Measurements from ENCODE around the gene TAF7.

The TAF7 gene, protein sequence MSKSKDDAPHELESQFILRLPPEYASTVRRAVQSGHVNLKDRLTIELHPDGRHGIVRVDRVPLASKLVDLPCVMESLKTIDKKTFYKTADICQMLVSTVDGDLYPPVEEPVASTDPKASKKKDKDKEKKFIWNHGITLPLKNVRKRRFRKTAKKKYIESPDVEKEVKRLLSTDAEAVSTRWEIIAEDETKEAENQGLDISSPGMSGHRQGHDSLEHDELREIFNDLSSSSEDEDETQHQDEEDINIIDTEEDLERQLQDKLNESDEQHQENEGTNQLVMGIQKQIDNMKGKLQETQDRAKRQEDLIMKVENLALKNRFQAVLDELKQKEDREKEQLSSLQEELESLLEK

DNA sequence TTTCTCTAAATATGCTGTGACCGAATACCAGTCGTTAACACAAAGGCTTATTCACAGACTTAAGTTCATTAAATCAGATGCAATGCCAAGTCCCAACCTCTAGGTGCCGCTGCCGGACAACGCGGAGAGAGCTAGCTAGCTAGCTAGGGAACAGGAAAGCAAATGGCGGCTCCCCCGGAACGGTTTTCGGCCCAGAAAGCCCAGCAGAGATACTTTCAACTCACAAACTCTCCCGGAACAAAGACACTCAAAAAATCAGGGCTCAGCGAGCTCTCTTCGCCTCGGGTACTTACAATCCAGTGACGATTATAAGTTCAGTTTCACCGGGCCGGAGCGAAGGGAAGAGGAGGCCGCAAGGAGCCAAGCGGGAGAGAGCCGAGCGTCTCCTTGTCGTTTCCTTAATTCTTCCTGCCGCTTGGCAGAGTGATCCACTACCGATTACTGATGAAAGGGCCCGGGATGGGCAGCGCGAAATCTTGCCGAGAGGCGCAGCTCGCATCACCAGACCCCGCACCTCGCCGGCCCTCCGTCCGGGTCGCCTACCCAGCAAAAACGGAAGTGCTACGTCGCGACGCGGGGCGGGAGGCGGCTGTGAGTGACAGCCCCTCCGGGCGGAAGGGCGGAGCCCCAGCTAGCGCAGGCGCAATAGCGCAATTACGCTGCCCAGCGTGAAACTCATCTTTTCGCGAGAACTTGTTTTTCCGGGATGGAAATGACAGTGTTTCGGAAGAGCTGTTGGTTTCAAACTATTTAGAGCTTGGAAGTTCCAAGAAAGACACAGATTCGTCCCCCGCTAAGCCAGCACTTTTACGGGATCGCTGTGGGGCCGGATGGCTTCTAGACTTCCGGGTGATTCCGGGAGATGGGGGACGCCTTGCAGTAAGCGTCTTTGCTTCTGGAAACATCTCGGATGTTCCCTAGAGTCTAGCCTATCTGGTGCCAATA lies at the start of gene TAF7:
TSS of gene TAF7 (minus strand) at position 560 of the 945 bp plus-strand sequence. CDS start 740 bp downstream, outside the sequence.
- H3K27ac Mint-ChIP-seq = peak within 1 kb of the TSS; percentile 100
- peaks cover 93% of the 10 kb centered on the region for H3K9me3 Mint-ChIP-seq
- H3K4me3 Mint-ChIP-seq = peak within 1 kb of the TSS; percentile 99
- TF ChIP-seq, protein P1, sequence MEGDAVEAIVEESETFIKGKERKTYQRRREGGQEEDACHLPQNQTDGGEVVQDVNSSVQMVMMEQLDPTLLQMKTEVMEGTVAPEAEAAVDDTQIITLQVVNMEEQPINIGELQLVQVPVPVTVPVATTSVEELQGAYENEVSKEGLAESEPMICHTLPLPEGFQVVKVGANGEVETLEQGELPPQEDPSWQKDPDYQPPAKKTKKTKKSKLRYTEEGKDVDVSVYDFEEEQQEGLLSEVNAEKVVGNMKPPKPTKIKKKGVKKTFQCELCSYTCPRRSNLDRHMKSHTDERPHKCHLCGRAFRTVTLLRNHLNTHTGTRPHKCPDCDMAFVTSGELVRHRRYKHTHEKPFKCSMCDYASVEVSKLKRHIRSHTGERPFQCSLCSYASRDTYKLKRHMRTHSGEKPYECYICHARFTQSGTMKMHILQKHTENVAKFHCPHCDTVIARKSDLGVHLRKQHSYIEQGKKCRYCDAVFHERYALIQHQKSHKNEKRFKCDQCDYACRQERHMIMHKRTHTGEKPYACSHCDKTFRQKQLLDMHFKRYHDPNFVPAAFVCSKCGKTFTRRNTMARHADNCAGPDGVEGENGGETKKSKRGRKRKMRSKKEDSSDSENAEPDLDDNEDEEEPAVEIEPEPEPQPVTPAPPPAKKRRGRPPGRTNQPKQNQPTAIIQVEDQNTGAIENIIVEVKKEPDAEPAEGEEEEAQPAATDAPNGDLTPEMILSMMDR (IDR thresholded peaks at IDR 0.05) = peak; percentile 87
- DNase-seq = peak; percentile 92
- no peaks in the 10 kb centered on the region for H3K4me1 Mint-ChIP-seq
- H3K27me3 Mint-ChIP-seq (ENCODE audit: low read depth, poor library complexity) = peaks cover 28% of the 10 kb centered on the region
- H3K36me3 Mint-ChIP-seq (ENCODE audit: low read depth) = peaks cover 77% of the 10 kb centered on the region

DNA sequence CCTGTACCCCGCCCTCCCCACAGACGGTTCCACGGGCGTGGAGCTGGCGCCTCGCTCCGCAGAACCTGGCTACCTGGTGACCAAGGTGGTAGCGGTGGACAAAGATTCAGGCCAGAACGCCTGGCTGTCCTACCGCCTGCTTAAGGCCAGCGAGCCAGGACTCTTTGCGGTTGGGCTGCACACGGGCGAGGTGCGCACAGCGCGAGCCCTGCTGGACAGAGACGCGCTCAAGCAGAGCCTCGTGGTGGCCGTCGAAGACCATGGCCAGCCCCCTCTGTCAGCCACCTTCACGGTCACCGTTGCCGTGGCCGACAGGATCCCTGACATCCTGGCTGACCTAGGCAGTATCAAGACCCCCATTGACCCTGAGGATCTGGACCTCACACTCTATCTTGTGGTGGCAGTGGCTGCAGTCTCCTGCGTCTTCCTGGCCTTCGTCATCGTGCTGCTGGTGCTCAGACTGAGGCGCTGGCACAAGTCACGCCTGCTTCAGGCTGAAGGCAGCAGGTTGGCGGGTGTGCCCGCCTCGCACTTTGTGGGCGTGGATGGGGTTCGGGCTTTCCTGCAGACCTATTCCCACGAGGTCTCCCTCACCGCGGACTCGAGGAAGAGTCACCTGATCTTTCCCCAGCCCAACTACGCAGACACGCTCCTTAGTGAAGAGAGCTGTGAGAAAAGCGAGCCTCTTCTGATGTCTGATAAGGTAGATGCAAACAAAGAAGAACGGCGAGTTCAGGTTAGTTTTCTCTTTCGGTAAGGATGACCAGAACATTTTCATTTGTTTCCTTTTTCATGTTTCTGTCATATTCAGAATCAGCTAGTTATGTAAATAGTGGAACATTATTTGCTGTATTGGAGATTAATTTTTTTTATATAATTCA lies 45.7 kb upstream of the TAF7 start:
- Mint-ChIP-seq H3K4me3 (no peak overlapping the region), H3K4me1 (no peaks in the 10 kb centered on the region), H3K27ac (no peak overlapping the region), H3K9me3 (peaks cover 93% of the 10 kb centered on the region), H3K27me3 (ENCODE audit: low read depth, poor library complexity) (no peaks in the 10 kb centered on the region), H3K36me3 (ENCODE audit: low read depth) (peaks cover 35% of the 10 kb centered on the region)
- TF ChIP-seq, protein P1 (IDR thresholded peaks at IDR 0.05) = no peak
- no peak for DNase-seq

DNA sequence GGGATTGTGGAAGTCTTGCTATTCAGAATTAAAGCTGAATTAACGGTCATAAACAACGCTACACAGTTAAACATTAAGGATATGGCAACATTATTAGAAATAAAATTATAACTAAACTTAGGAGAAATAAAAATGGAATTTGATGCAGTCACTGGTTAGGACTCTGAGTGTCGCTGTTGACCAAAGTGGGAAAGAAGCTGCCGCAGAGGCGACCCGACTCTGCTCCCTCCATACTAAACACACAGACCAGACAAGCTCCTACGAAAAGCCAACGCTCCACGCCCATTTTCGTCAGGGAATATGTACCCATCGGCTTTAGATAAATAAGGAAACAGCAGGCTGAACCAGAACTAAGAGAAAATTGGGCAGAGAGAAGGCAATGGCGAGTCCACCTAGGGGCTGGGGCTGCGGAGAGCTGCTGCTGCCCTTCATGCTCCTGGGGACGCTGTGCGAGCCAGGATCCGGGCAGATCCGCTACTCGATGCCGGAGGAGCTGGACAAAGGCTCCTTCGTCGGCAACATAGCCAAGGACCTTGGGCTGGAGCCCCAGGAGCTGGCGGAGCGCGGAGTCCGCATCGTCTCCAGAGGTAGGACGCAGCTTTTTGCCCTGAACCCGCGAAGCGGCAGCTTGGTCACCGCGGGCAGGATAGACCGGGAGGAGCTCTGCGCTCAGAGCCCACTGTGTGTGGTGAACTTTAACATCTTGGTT lies 43.5 kb upstream of the TAF7 start, which contains the start of gene PCDHGA5:
TSS of gene PCDHGA5 (plus strand) at position 211 of the 709 bp plus-strand sequence. CDS start at position 380, 169 bp downstream.
- Mint-ChIP-seq H3K4me3 (no peak within 1 kb of the TSS), H3K9me3 (peaks cover 93% of the 10 kb centered on the region), H3K4me1 (no peaks in the 10 kb centered on the region), H3K27me3 (ENCODE audit: low read depth, poor library complexity) (no peaks in the 10 kb centered on the region), H3K36me3 (ENCODE audit: low read depth) (peaks cover 46% of the 10 kb centered on the region), H3K27ac (no peak within 1 kb of the TSS)
- no peak for DNase-seq
- TF ChIP-seq, protein P1 (IDR thresholded peaks at IDR 0.05) = no peak

DNA sequence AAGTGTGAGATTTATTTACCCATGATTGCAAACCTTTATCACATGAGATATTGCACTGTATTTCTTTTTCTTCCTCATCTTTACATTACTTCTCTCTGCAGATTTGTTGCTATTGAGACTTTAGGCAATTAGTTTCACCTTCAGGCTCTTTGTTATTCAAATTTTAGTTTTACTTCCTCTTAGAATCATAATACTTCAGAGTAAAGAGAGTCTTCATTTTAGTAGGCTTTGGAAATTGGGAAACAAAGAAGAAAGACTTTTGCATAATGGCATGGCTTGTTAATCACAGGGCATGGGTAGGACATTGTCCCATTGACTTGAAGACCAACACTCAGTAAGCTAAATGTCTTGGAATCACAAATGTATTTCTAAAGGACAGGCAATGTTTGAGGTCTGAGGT lies 42.1 kb upstream of the TAF7 start:
- H3K36me3 Mint-ChIP-seq (ENCODE audit: low read depth) = peaks cover 50% of the 10 kb centered on the region
- no peaks in the 10 kb centered on the region for H3K27me3 Mint-ChIP-seq (ENCODE audit: low read depth, poor library complexity)
- H3K27ac Mint-ChIP-seq = no peak overlapping the region
- H3K4me1 Mint-ChIP-seq = no peaks in the 10 kb centered on the region
- no peak for DNase-seq
- TF ChIP-seq, protein P1 (IDR thresholded peaks at IDR 0.05) = no peak
- H3K9me3 Mint-ChIP-seq = peaks cover 93% of the 10 kb centered on the region
- no peak overlapping the region for H3K4me3 Mint-ChIP-seq

DNA sequence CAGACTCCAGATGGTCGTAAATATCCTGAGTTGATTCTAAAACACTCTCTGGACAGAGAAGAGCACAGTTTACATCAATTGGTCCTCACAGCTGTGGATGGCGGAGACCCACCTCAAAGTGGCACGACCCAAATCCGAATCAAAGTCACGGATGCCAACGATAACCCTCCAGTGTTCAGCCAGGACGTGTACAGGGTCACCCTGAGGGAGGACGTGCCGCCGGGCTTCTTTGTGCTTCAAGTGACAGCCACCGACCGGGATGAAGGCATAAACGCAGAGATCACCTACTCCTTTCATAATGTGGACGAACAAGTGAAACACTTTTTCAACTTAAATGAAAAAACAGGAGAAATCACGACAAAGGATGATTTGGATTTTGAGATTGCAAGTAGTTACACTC lies 40.1 kb upstream of the TAF7 start:
- H3K36me3 Mint-ChIP-seq (ENCODE audit: low read depth) = peaks cover 60% of the 10 kb centered on the region
- TF ChIP-seq, protein P1 (IDR thresholded peaks at IDR 0.05) = no peak
- no peaks in the 10 kb centered on the region for H3K27me3 Mint-ChIP-seq (ENCODE audit: low read depth, poor library complexity)
- H3K9me3 Mint-ChIP-seq = peaks cover 92% of the 10 kb centered on the region
- DNase-seq = no peak
- H3K27ac Mint-ChIP-seq = peak overlapping the region; percentile 36
- no peaks in the 10 kb centered on the region for H3K4me1 Mint-ChIP-seq
- H3K4me3 Mint-ChIP-seq = no peak overlapping the region
